ENCODE data around the gene GSN. TPM values are rescaled to one million over a fixed set of nuclear protein-coding genes. Genes with fewer than 3 reads are reported as not detected.

The GSN gene
- total and polyA plus RNA-seq, 9 of the 15 experiments (the other 6 are each of a cell fraction or from before 2014, with no cell fraction given) = 0.39 to 16.6 (median 8.2) TPM

- TF ChIP-seq TARDBP (IDR thresholded peaks at IDR 0.05) (0 out of 2 replicates have a peak, but pooled peaks have one; percentile 42), WHSC1 (IDR thresholded peaks at IDR 0.05; ENCODE audit: low read length) (no peak), ZBTB17 (CRISPR knock-in tag; IDR thresholded peaks at IDR 0.05) (peak; percentile 80; the same call in 1 of the 2 replicates), ZNF830 (CRISPR knock-in tag; IDR thresholded peaks at IDR 0.05) (no peak), SAFB2 (IDR thresholded peaks at IDR 0.05; ENCODE audit: borderline replicate concordance, low read depth, low read length, severe bottlenecking) (no peak), MIER1 (IDR thresholded peaks at IDR 0.05; ENCODE audit: low read depth) (0 out of 2 replicates have a peak, but pooled peaks have one; percentile 20), ZNF263 (CRISPR knock-in tag; IDR thresholded peaks at IDR 0.05; ENCODE audit: borderline replicate concordance) (peak; percentile 82), SAFB (IDR thresholded peaks at IDR 0.05; ENCODE audit: borderline replicate concordance, low read depth, low read length) (no peak), SMARCA4 (IDR thresholded peaks at IDR 0.05) (peak; percentile 98), SMARCE1 (IDR thresholded peaks at IDR 0.05) (peak; percentile 99), CHAMP1 (IDR thresholded peaks at IDR 0.05) (peak; percentile 66; the same call in 1 of the 2 replicates), ELK3 (CRISPR knock-in tag; IDR thresholded peaks at IDR 0.05) (no peak), GTF2F1 (IDR thresholded peaks at IDR 0.05; ENCODE audit: low read depth, low read length) (no peak; the same call in 1 of the 2 replicates), RB1 (IDR thresholded peaks at IDR 0.05; ENCODE audit: low read depth) (0 out of 2 replicates have a peak, but pooled peaks have one; percentile 39)
- TF ChIP-seq, protein P1, sequence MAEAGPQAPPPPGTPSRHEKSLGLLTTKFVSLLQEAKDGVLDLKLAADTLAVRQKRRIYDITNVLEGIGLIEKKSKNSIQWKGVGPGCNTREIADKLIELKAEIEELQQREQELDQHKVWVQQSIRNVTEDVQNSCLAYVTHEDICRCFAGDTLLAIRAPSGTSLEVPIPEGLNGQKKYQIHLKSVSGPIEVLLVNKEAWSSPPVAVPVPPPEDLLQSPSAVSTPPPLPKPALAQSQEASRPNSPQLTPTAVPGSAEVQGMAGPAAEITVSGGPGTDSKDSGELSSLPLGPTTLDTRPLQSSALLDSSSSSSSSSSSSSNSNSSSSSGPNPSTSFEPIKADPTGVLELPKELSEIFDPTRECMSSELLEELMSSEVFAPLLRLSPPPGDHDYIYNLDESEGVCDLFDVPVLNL (CRISPR knock-in tag; IDR thresholded peaks at IDR 0.05; ENCODE audit: low read depth) = no peak
- TF ChIP-seq, protein P2, sequence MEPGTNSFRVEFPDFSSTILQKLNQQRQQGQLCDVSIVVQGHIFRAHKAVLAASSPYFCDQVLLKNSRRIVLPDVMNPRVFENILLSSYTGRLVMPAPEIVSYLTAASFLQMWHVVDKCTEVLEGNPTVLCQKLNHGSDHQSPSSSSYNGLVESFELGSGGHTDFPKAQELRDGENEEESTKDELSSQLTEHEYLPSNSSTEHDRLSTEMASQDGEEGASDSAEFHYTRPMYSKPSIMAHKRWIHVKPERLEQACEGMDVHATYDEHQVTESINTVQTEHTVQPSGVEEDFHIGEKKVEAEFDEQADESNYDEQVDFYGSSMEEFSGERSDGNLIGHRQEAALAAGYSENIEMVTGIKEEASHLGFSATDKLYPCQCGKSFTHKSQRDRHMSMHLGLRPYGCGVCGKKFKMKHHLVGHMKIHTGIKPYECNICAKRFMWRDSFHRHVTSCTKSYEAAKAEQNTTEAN (CRISPR knock-in tag; IDR thresholded peaks at IDR 0.05) = no peak
Measured at GRCh38 chr9:121286973-121287741, 19.2 kb downstream of the GSN start (continued).

Data from K562 (cell line).